ENCODE results near the gene PIEZO1.

Gene PIEZO1

DNA sequence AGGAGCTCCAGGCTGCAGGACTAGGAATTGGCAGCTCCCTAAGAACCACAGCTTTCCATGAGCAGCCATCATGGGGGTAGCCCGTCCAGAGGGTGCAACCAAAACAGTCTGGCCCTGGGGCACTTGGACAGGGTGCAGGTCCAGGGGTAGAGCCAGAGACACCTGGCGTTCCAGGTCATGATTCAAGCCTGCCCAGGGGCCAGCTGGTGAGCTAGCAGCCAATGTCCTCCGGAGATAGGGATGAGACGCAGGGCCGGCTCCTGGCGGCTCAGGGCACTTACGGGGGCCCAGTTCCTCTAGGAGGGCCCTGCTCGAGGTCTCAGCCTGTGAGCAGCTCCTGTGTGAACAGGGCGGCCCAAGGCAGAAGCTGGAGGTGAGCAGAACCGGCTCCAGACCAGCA is 22.1 kb downstream of the PIEZO1 start:
- POLR2A ChIA-PET (ENCODE audit: low non-redundant PET), result no interaction called here
- peak overlapping the region; percentile 99 for H3K27ac ChIP-seq
- CTCF ChIA-PET, result interaction anchor here (0.9 to 2.1 kb wide), 5 partner anchors 18 to 65 kb away, joined by 3 to 9 read pairs (median 4); no protein-coding TSS in a partner anchor

DNA sequence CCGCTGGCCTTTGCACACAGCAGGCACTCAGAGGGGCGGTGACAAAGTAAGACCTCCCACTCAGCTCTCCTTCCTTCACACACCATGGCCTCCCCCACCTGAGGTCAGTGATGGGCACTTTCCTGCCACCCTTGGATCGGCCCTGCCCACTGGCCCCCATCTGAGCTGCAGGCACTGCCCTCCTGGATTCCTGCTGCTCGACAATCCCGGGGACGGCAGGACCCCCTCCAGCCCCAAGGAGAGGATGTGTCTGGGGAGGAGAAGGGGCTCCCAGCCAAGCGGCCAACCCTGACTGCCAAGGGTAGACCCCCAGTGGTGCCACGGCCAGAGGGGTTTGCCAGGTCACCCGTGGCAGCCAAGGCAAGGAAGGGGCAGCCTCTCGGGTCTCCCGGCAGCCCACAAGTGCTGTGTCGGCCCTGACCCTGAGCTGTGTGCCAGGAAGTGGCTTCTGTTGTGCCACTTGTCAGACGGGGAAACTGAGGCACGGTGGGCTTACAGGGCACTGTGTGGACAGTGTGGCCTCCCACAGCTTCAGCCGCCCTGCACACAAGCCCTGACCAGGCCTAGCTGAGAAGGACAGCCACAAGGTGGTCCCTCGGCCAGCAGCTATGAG is 22.7 kb downstream of the PIEZO1 start:
- ChIA-PET CTCF (interaction anchor here (0.6 to 2.1 kb wide), 5 partner anchors 19 to 65 kb away, joined by 3 to 9 read pairs (median 4); no protein-coding TSS in a partner anchor), POLR2A (ENCODE audit: low non-redundant PET) (no interaction called here)
- H3K27ac ChIP-seq, result peak overlapping the region; percentile 99
- TF ChIP-seq, protein P1, sequence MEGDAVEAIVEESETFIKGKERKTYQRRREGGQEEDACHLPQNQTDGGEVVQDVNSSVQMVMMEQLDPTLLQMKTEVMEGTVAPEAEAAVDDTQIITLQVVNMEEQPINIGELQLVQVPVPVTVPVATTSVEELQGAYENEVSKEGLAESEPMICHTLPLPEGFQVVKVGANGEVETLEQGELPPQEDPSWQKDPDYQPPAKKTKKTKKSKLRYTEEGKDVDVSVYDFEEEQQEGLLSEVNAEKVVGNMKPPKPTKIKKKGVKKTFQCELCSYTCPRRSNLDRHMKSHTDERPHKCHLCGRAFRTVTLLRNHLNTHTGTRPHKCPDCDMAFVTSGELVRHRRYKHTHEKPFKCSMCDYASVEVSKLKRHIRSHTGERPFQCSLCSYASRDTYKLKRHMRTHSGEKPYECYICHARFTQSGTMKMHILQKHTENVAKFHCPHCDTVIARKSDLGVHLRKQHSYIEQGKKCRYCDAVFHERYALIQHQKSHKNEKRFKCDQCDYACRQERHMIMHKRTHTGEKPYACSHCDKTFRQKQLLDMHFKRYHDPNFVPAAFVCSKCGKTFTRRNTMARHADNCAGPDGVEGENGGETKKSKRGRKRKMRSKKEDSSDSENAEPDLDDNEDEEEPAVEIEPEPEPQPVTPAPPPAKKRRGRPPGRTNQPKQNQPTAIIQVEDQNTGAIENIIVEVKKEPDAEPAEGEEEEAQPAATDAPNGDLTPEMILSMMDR (conservative IDR thresholded peaks at IDR 0.05; ENCODE audit: low read depth), result no peak
- DNase-seq (ENCODE audit: low spot score), result no peak

More for the DNA sequence above, 22.1 kb downstream of the PIEZO1 start:
- DNase-seq (ENCODE audit: low spot score), result no peak
- TF ChIP-seq, protein P1 (conservative IDR thresholded peaks at IDR 0.05; ENCODE audit: low read depth), result no peak

DNA sequence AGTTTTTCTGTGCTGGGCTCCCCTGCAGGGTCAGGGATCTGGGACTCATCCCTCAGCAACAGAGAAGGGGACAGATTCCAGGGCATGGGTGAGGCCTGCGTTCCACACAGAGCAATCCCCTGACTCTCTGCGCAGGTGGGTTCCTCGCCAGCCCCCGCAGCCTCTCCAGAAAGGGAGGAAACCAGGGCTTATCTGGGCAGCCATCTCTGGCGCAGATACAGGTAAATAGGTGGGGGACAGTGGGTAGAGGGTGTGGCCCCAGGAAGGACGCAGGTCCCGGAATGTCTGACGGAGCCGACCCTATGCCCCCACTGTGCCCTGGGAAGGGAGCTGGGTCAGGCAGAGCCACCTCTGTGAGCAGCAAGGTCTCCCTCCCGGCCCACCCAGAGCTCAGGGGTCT is 23.2 kb downstream of the PIEZO1 start:
- ChIA-PET CTCF (interaction anchor here (0.6 to 2.1 kb wide), 4 partner anchors 19 to 64 kb away, joined by 3 to 9 read pairs (median 4); no protein-coding TSS in a partner anchor), POLR2A (ENCODE audit: low non-redundant PET) (no interaction called here)
- peak overlapping the region; percentile 99 for H3K27ac ChIP-seq
- TF ChIP-seq, protein P1 (conservative IDR thresholded peaks at IDR 0.05; ENCODE audit: low read depth), result no peak
- DNase-seq (ENCODE audit: low spot score), result no peak

DNA sequence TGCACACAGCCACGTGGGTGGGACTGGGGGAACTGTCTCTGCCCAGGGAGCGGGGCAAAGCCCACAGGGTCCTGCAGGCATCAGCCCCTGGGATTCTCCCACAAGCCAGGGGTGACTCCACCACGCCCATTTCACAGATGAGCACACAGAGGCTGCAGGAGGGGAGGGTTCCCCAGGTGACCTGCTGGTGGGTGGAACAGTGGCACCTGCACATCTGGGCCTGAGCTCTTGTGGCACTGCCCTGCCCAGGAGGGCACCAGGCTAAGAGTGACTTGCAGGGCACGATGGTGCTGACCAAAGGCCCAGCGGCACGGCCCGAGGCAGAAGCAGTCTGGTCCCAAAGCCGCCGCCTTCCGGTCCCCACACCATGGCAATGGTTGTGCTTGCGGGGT is 23.9 kb downstream of the PIEZO1 start:
- ChIA-PET CTCF (interaction anchor here (1.9 kb wide), 1 partner anchor 18 kb away, joined by 4 read pairs; no protein-coding TSS in a partner anchor), POLR2A (ENCODE audit: low non-redundant PET) (no interaction called here)
- TF ChIP-seq, protein P1 (conservative IDR thresholded peaks at IDR 0.05; ENCODE audit: low read depth), result no peak
- peak overlapping the region; percentile 51 for H3K27ac ChIP-seq
- DNase-seq (ENCODE audit: low spot score), result no peak

DNA sequence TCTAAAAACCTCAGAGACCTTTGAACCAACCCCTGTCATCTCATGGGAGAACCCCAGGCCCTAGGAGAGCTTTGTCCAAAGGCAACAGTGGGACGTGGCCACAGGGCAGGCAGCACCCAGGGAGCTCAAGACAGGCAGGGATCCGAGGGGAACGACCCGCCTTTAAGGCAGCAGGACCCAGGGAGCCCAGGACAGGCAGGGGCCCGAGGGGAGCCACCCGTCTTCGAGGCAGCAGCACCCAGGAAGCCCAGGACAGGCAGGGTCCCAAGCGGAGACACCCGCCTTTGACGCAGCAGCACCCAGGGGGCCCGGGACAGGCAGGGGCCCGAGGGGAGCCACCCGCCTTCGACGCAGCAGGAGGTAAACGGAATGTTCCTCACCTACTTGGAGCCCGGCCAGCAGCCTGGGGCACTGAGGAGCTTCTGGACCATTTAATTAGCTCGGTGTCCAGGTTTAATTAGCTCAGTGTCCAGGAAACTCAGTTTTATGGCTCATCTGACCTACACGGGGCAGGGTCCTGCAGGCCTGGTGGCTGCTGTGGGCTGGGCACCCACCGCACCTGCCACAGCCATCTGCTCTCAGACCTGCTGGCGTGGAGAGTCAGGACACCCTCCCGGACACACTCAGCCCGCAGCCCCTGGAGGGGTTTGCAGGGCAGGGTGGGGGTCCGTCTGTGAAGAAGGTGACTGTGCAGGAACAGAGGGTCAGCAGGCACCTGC is 24.4 kb downstream of the PIEZO1 start:
- ChIA-PET POLR2A (ENCODE audit: low non-redundant PET) (interaction anchor here (0.5 kb wide), 1 partner anchor 186 kb away, joined by 3 read pairs; no protein-coding TSS in a partner anchor), CTCF (interaction anchor here (0.7 kb wide), 1 partner anchor 127 kb away, joined by 5 read pairs; no protein-coding TSS in a partner anchor)
- TF ChIP-seq, protein P1 (conservative IDR thresholded peaks at IDR 0.05; ENCODE audit: low read depth), result no peak
- peak overlapping the region; percentile 51 for H3K27ac ChIP-seq
- DNase-seq (ENCODE audit: low spot score), result no peak

DNA sequence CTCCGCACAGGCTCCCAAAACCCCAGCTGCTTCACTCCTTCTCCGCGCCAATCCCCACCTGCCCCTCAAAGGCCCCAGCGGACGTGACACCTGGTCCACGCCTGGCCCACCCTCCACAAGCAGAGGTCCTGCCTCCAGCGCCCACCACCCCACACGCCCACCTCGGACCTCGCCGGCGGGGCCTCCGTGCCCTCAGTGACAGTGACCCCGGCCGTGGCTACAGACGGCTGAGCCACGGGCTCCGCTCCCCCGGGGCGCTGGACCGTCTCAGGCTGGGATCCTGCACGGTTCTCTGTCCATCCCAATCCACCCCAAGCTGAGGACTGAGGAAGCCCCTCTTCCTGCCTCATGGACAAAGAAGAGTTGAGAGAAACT is 25.1 kb downstream of the PIEZO1 start:
- POLR2A ChIA-PET (ENCODE audit: low non-redundant PET), result interaction anchor here (0.5 kb wide), 1 partner anchor 186 kb away, joined by 3 read pairs; no protein-coding TSS in a partner anchor
- TF ChIP-seq, protein P1 (conservative IDR thresholded peaks at IDR 0.05; ENCODE audit: low read depth), result no peak
- no peak for DNase-seq (ENCODE audit: low spot score)
- CTCF ChIA-PET, result interaction anchor here (0.7 kb wide), 2 partner anchors 24 to 127 kb away, joined by 3 to 5 read pairs; no protein-coding TSS in a partner anchor
- H3K27ac ChIP-seq, result peak overlapping the region; percentile 79; the same call in 1 of the 2 replicates

Data from RWPE1 (cell line).